Naive thymus-derived CD8-positive, alpha-beta T cell (primary cell): ENCODE measurements around the gene AIF1. TPM values are rescaled to one million over a fixed set of nuclear protein-coding genes. Genes with fewer than 3 reads are reported as not detected.

Experiments
- ATAC-seq, 2 donors: fragments of 150-1000 bp; cut with Tn5 transposase in 1 of 2; sonication (Bioruptor Pico), chemical (Tn5 transposase) in 1 of 2; 1 replicate in 1 of 2; 2 replicates in 1 of 2; pipeline ENCODE4 v1.10.0; 2021; ENCODE audit warnings: mild to moderate bottlenecking in 2 of 2, moderate library complexity in 2 of 2
- POLR2A ChIA-PET: fragments of 350-600 bp; sonication (Branson Sonifier 250); formaldehyde crosslinking; loops from one replicate; lab custom pipeline; 2021; ENCODE audit warnings: antibody characterized with exemption; lab: Charles Lee
- DNase-seq, 10 donors: peaks; one replicate each; pipeline versions ENCODE4 v3.0.0 to v3.0.0-alpha.2; 2020 to 2022
- H3K27ac Mint-ChIP-seq, 10 donors: one replicate each; pipeline ENCODE4 v1.8.0; 2020 to 2022; ENCODE audit warnings: mild to moderate bottlenecking in 10 of 10, mixed read lengths in 10 of 10, moderate library complexity in 4 of 10, inconsistent platforms in 1 of 10
- H3K27me3 Mint-ChIP-seq, 5 donors: one replicate each; pipeline ENCODE4 v1.8.0; 2021 to 2022; ENCODE audit warnings: mixed read lengths in 5 of 5
- H3K36me3 Mint-ChIP-seq, 3 donors: one replicate each; pipeline ENCODE4 v1.8.0; 2020 to 2022; ENCODE audit warnings: mixed read lengths in 3 of 3, mild to moderate bottlenecking in 2 of 3, inconsistent platforms in 1 of 3
- H3K4me1 Mint-ChIP-seq, 4 donors: one replicate each; pipeline ENCODE4 v1.8.0; 2021 to 2022; ENCODE audit warnings: mixed read lengths in 4 of 4
- H3K4me3 Mint-ChIP-seq, 10 donors: one replicate each; pipeline ENCODE4 v1.8.0; 2020 to 2022; ENCODE audit warnings: mild to moderate bottlenecking in 10 of 10, mixed read lengths in 10 of 10, moderate library complexity in 6 of 10, inconsistent platforms in 1 of 10
- H3K9me3 Mint-ChIP-seq, 9 donors: one replicate each; pipeline ENCODE4 v1.8.0; 2020 to 2022; ENCODE audit warnings: mixed read lengths in 9 of 9, mild to moderate bottlenecking in 3 of 9, inconsistent platforms in 1 of 9, moderate library complexity in 1 of 9
- polyA plus RNA-seq, 3 donors: library from polyadenylated mRNA; unstranded; fragments of 300-500 nt; fragmentation: Illumina TruSeq; gene quantifications; one replicate each; pipeline ENCODE4 v1.2.3, GENCODE V29; 2021
- total RNA-seq, 8 experiments: library from RNA in 2 of 8; stranded (reverse) in 2 of 8; gene quantifications; one replicate each; pipeline ENCODE4 v1.2.3 and lab custom pipeline; 2021 to 2026

Gene AIF1
- total and polyA plus RNA-seq, 5 experiments from 2014 or later, result 23.0 to 242 (median 145) TPM

DNA sequence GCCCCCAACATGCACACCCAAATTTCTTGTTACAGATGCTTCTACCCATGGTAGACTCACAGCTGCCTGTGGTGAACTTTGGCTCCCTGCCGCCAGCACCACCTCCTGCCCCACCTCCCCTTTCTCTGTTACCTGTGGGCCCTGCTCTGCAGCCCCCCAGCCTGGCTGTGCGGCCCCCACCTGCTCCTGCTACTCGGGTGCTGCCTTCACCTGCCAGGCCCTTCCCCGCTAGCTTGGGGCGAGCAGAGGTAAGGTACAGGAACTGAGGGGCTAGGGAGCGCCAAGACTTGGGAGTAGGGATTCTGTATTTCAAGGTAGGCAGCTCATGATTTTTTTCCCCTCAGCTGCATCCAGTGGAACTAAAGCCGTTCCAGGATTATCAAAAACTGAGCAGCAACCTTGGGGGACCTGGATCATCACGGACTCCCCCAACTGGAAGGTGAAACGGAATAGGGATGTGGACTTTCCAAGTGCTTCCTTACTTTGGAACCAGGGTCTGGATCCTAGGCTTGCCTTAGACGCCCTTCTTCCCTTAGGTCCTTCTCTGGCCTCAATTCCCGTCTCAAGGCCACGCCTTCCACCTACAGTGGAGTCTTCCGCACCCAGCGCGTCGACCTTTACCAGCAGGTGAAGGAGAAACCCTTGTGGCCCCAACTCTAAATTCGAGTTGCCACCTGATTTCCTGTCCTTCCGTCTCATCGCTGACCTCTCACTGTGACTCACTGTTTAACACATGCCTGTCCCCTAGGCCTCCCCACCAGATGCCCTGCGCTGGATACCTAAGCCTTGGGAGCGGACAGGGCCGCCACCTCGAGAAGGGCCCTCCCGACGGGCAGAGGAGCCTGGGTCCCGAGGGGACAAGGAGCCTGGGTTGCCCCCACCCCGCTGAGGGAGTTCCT lies 21.9 kb downstream of the AIF1 start:
- Mint-ChIP-seq H3K9me3 (no peaks in the 10 kb centered on the region), H3K36me3 (peaks cover 0 to 90% (median 18%) of the 10 kb centered on the region in 3 donors), H3K27me3 (no peaks in the 10 kb centered on the region), H3K4me1 (peaks cover 0 to 15% (median 5%) of the 10 kb centered on the region in 4 donors), H3K27ac (peak overlapping the region in 4 of 10 donors; percentile 38 to 86 (median 54)), H3K4me3 (no peak overlapping the region)
- POLR2A ChIA-PET, result interaction anchor here (0.8 to 2.3 kb wide), 4 partner anchors 9 to 24 kb away, joined by 3 to 21 read pairs (median 4); partner anchors contain the start of genes BAG6 and C6orf47
- ATAC-seq (no peak), DNase-seq (no peak)

- POLR2A ChIA-PET, result interaction anchor here (0.7 to 2.3 kb wide), 5 partner anchors 13 to 331 kb away, joined by 3 to 21 read pairs (median 3); partner anchors contain the start of genes AIF1 and BAG6
- ATAC-seq (no peak), DNase-seq (no peak)
- Mint-ChIP-seq H3K4me3 (no peak overlapping the region), H3K27ac (no peak overlapping the region), H3K4me1 (peaks cover 0 to 5% (median 2%) of the 10 kb centered on the region in 4 donors), H3K27me3 (no peaks in the 10 kb centered on the region), H3K9me3 (no peaks in the 10 kb centered on the region), H3K36me3 (peaks cover 0 to 90% (median 13%) of the 10 kb centered on the region in 3 donors)
Observed at GRCh38 chr6:31639043-31639442, 24.0 kb downstream of the AIF1 start.

DNA sequence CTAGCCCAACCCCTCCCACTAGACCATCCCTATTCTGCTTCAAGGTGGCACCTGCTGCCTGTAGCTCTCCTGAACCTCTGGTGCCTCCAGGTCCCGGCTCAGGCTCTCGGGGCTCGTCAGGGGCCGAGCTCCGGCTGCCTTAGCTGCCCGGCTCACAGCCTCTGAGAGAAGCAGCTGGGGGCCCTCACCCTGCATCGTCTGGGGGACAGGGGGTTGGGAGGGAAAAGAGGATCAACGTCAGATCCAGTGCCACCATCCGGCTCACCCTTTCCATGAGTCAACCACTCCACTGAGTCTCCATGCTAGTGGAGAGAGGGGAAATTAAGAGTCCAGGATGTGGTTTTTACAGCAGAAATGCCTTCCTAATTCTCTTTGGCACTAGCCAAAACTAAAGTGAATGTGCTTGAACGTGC lies 24.4 kb downstream of the AIF1 start:
- no peak for ATAC-seq
- H3K4me1 Mint-ChIP-seq, result peaks cover 0 to 5% (median 2%) of the 10 kb centered on the region in 4 donors

GRCh38 chr6:31640612-31641011 lies 25.6 kb downstream of the AIF1 start:
- Mint-ChIP-seq H3K4me3 (no peak overlapping the region), H3K27me3 (no peaks in the 10 kb centered on the region), H3K36me3 (peaks cover 0 to 91% (median 18%) of the 10 kb centered on the region in 3 donors), H3K27ac (peak overlapping the region in 4 of 10 donors; percentile 20 to 33 (median 26)), H3K4me1 (peaks cover 0 to 12% (median 7%) of the 10 kb centered on the region in 4 donors), H3K9me3 (no peaks in the 10 kb centered on the region)
- POLR2A ChIA-PET, result interaction anchor here (0.8 to 1.4 kb wide), 5 partner anchors 9 to 163 kb away, joined by 3 to 5 read pairs (median 3); no protein-coding TSS in a partner anchor
- DNase-seq, result no peak
- no peak for ATAC-seq

More for the DNA sequence above, 24.4 kb downstream of the AIF1 start:
- POLR2A ChIA-PET, result interaction anchor here (0.7 to 1.4 kb wide), 5 partner anchors 10 to 41 kb away, joined by 3 to 5 read pairs (median 3); partner anchors contain the start of gene AIF1
- H3K36me3 Mint-ChIP-seq, result peaks cover 0 to 90% (median 13%) of the 10 kb centered on the region in 3 donors
- no peak for DNase-seq
- no peaks in the 10 kb centered on the region for H3K9me3 Mint-ChIP-seq
- peak overlapping the region in 3 of 10 donors; percentile 38 to 63 (median 40) for H3K27ac Mint-ChIP-seq
- no peak overlapping the region for H3K4me3 Mint-ChIP-seq
- H3K27me3 Mint-ChIP-seq, result no peaks in the 10 kb centered on the region

GRCh38 chr6:31641370-31641769 lies 26.3 kb downstream of the AIF1 start:
- Mint-ChIP-seq H3K4me1 (peaks cover 0 to 12% (median 7%) of the 10 kb centered on the region in 4 donors), H3K4me3 (no peak overlapping the region), H3K36me3 (peaks cover 0 to 91% (median 20%) of the 10 kb centered on the region in 3 donors), H3K27ac (peak overlapping the region in 6 of 10 donors; percentile 5 to 69 (median 38)), H3K9me3 (no peaks in the 10 kb centered on the region), H3K27me3 (no peaks in the 10 kb centered on the region)
- DNase-seq (no peak), ATAC-seq (no peak)
- POLR2A ChIA-PET, result interaction anchor here (1.0 kb wide), 1 partner anchor 11 kb away, joined by 3 read pairs; no protein-coding TSS in a partner anchor

- no peak overlapping the region for H3K4me3 Mint-ChIP-seq
- peaks cover 0 to 92% (median 26%) of the 10 kb centered on the region in 3 donors for H3K36me3 Mint-ChIP-seq
- DNase-seq (no peak), ATAC-seq (no peak)
- peak overlapping the region in 3 of 10 donors; percentile 36 to 51 (median 46) for H3K27ac Mint-ChIP-seq
- H3K9me3 Mint-ChIP-seq, result no peaks in the 10 kb centered on the region
- POLR2A ChIA-PET, result interaction anchor here (0.6 to 1.8 kb wide), 6 partner anchors 9 to 193 kb away, joined by 3 to 5 read pairs (median 4); no protein-coding TSS in a partner anchor
- H3K4me1 Mint-ChIP-seq, result peaks cover 0 to 12% (median 8%) of the 10 kb centered on the region in 4 donors
- H3K27me3 Mint-ChIP-seq, result no peaks in the 10 kb centered on the region
Observed at GRCh38 chr6:31642798-31643570, 27.9 kb downstream of the AIF1 start.

DNA sequence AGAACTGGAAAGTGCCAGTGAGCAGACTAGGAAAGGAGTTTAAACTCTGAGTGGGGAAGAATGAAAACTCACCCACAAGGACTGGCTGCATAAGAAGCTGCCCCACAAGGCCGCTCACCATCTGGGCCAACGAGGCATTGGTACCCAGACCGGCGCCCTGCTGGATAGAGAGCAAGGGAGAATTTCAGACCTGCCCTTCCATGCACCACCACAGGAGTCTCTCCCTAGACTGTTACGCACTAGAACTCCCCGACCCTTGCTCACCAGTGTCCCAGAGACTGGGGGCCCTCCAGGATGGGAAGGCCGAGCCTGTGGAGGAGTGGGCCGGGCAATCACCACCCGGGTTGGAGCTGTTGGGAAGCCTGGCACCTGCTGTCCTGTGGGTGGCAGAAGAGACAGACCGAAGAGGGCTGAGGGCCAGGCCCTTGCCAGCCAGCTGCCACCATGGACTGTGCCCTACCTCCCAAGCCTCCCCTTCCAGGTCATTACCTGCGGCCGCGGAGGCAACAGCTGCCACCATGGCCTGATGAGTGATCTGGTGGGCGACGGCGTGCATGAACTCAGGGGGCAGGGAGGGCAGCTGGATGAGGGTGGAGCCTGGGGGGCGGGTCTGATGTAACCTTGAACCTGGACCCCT lies 28.9 kb downstream of the AIF1 start:
- Mint-ChIP-seq H3K4me3 (no peak overlapping the region), H3K36me3 (peaks cover 0 to 95% (median 23%) of the 10 kb centered on the region in 3 donors), H3K4me1 (peaks cover 4 to 15% (median 10%) of the 10 kb centered on the region in 4 donors), H3K27me3 (no peaks in the 10 kb centered on the region), H3K9me3 (no peaks in the 10 kb centered on the region), H3K27ac (peak overlapping the region in 4 of 10 donors; percentile 57 to 65 (median 60))
- ATAC-seq (no peak), DNase-seq (no peak)
- POLR2A ChIA-PET, result interaction anchor here (1.1 to 1.8 kb wide), 3 partner anchors 8 to 19 kb away, joined by 3 to 5 read pairs (median 4); no protein-coding TSS in a partner anchor

- Mint-ChIP-seq H3K27ac (peak overlapping the region in 7 of 10 donors; percentile 31 to 79 (median 59)), H3K4me1 (peaks cover 8 to 27% (median 18%) of the 10 kb centered on the region in 4 donors), H3K36me3 (peaks cover 0 to 98% (median 23%) of the 10 kb centered on the region in 3 donors), H3K27me3 (no peaks in the 10 kb centered on the region), H3K9me3 (no peaks in the 10 kb centered on the region), H3K4me3 (no peak overlapping the region)
- ATAC-seq, result no peak
- DNase-seq, result no peak
- POLR2A ChIA-PET, result interaction anchor here (0.6 kb wide), 1 partner anchor 60 kb away, joined by 5 read pairs; no protein-coding TSS in a partner anchor
Observed at GRCh38 chr6:31645325-31645724, 30.3 kb downstream of the AIF1 start.

DNA sequence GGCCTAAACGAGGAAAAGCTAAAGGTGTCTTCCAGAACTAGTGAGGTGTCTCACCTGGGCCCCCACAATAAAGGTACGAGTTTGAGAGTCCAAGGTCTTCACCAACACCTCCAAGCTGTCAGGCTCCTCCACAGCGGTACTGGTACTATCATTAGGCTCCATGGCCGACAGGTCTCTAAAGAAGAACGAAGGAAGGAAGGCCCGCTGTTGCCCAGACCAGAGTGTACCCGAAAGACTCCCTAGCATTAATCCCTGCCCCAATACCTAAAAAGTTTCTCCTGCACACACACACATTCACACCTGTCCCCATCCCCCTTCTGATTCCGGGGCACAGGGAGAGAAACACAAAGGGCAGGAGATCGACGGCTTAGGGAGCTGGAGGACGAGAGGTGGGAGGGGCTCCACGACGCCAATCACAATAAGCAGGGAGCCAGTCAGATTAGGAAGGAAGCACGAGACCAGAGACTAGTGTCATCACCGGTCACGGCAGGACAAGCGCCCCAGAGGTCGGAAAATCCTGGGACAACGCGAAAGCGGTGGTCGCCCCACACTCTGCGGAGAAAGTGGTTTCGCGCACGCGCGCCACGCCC lies 36.7 kb downstream of the AIF1 start:
- peaks cover 0 to 2% (median 0%) of the 10 kb centered on the region in 5 donors for H3K27me3 Mint-ChIP-seq
- POLR2A ChIA-PET, result interaction anchor here (0.5 to 6.6 kb wide), 45 partner anchors 8 to 1657 kb away, joined by 3 to 223 read pairs (median 5); partner anchors contain the start of genes ABHD16A, ATP6V1G2, C6orf47 and CSNK2B
- H3K4me3 Mint-ChIP-seq, result peak overlapping the region; percentile 88 to 99 (median 95)
- H3K27ac Mint-ChIP-seq, result peak overlapping the region; percentile 97 to 100 (median 100)
- H3K4me1 Mint-ChIP-seq, result peaks cover 18 to 58% (median 54%) of the 10 kb centered on the region in 4 donors
- ATAC-seq, result no peak
- peaks cover 0 to 3% (median 0%) of the 10 kb centered on the region in 9 donors for H3K9me3 Mint-ChIP-seq
- H3K36me3 Mint-ChIP-seq, result peaks cover 0 to 52% (median 9%) of the 10 kb centered on the region in 3 donors
- no peak for DNase-seq

- Mint-ChIP-seq H3K4me3 (peak overlapping the region; percentile 88 to 99 (median 95)), H3K36me3 (peaks cover 0 to 47% (median 4%) of the 10 kb centered on the region in 3 donors), H3K27me3 (peaks cover 0 to 2% (median 0%) of the 10 kb centered on the region in 5 donors), H3K27ac (peak overlapping the region; percentile 97 to 100 (median 100)), H3K4me1 (peaks cover 25 to 70% (median 67%) of the 10 kb centered on the region in 4 donors), H3K9me3 (peaks cover 0 to 3% (median 0%) of the 10 kb centered on the region in 9 donors)
- POLR2A ChIA-PET, result interaction anchor here (0.7 to 6.6 kb wide), 47 partner anchors 11 to 1439 kb away, joined by 3 to 223 read pairs (median 6); partner anchors contain the start of genes ABHD16A, ATP6V1G2, C6orf47 and CSNK2B
- peak in 5 of 10 donors; percentile 65 to 94 (median 87) for DNase-seq
- peak; percentile 74 to 75 for ATAC-seq
Observed at GRCh38 chr6:31652925-31653724, 38.1 kb downstream of the AIF1 start.
